Hepatic stellate cell (primary cell): ENCODE measurements around the gene TAPBPL.
"Not testable (repeated sequence)": the region's sequence is repeated elsewhere in the genome, so short reads cannot be mapped to it uniquely, and the experiment has no call there.

Experiments
- DNase-seq: peaks from one replicate; pipeline ENCODE4 v3.0.0; 2011; ENCODE audit warnings: low spot score

TAPBPL gene, protein sequence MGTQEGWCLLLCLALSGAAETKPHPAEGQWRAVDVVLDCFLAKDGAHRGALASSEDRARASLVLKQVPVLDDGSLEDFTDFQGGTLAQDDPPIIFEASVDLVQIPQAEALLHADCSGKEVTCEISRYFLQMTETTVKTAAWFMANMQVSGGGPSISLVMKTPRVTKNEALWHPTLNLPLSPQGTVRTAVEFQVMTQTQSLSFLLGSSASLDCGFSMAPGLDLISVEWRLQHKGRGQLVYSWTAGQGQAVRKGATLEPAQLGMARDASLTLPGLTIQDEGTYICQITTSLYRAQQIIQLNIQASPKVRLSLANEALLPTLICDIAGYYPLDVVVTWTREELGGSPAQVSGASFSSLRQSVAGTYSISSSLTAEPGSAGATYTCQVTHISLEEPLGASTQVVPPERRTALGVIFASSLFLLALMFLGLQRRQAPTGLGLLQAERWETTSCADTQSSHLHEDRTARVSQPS

DNA sequence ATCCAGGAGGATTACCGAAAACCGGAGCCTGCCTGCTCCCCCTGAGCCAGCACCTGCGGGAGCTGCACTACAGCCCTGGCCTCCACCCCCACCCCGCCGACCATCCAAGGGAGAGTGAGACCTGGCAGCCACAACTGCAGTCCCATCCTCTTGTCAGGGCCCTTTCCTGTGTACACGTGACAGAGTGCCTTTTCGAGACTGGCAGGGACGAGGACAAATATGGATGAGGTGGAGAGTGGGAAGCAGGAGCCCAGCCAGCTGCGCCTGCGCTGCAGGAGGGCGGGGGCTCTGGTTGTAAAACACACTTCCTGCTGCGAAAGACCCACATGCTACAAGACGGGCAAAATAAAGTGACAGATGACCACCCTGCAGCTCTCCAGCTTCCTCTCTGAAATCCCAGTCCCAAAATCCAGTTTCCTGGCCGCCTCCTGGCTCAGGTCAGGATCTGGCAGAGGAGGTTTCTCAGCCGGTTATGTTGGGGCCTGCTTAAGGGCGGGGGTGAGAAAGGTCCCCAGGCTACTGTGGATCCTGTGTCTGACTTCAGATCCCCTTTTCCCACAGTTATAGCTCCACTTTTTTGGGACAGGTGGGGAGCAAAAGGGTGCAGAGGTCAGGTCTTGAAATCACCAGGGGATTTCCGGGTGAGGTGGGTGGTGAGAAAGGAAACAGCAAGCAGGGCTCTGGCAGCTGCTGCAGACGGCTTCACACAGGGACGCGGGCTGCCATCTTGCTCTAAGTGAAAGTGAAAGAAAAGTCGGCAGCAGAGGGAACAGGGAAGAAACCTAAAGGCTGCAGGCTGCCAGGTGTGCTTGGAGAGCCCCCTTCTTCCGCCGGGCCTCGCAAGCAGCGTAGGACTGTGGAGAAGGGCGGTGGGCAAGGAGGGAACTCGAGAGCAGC is at the start of gene TAPBPL:
Gene TAPBPL (plus strand): TSS at position 695 of the 897 bp plus-strand sequence. CDS start 207 bp downstream, outside the sequence.
- DNase-seq, result peak; percentile 95

DNA sequence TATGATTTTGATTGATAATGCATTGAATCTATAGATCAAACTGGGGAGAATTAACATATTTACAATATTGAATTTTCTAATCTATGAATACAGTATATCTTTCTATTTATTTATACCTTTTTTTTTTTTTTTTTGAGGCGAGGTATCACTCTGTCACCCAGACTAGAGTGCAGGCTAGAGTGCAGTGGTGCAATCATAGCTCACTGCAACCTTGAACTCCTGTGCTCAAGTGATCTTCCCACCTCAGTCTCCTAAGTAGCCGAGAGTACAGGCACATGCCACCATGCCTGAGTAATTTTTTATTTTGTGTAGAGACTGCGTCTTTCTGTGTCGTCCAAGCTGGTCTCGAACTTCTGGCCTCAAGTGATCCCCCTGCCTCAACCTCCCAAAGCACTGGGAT is 47.5 kb upstream of the TAPBPL start:
- DNase-seq, result no peak

GRCh38 chr12:6405963-6406362 is 45.9 kb upstream of the TAPBPL start:
- DNase-seq, result no peak

GRCh38 chr12:6407236-6407954 is 44.4 kb upstream of the TAPBPL start:
- DNase-seq, result no peak

DNA sequence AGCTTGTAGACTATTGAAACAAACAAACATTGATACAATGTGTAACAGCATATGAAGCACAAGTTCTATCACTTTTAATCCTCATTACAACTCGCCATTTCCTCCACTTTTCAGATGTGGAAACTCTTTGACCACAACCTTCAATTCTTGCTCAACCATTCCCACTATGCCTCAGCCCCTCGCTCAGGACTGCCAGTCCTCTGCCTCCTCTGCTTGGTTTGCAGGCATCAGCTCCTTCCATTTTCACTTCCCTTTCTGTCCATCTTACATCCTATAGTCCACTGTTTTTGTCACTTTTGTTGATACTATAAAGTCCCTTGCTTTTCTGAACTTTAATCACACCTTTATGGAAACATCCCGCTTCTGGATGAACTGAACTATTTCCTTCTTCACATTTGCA is 35.2 kb upstream of the TAPBPL start:
- no peak for DNase-seq

DNA sequence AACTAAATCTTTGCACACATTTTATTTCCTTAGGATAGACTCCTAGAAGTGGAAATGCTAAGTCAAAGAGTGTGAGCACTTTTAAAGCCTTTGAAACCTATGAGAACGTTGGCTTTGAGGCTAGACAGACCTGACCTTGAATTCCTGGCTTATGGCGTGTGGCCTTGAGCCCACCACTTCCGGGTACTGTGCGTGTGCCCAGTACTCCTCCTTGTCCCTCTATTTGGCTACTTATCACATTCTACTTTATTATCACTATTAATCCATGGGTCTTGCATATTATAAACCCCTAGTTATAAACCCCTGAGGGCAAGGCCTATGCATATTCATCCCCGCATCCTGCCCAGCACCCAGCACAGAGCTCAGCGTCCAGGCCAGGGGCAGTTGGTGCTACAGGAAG is 33.0 kb upstream of the TAPBPL start:
- no peak for DNase-seq

- DNase-seq, result no peak
Measured at GRCh38 chr12:6420364-6420763, 31.5 kb upstream of the TAPBPL start.

GRCh38 chr12:6423267-6424007 is 28.4 kb upstream of the TAPBPL start:
- DNase-seq, result peak; percentile 88

DNA sequence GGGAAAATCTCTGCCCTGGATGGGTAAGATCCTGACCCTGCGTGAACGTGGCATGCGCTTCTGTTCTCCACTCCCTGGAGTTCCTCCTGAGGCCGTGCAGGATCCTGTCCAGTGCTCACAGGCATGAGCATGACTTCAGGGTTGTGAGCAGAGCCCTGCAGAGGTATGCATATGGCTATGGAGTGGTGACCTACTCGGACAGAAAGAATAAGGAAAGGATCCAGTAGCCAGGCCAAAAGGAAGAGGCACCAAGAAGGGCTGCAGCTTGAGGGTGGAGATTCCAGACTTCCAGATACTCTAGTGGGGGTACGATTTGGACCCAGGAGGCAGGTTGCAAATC is 27.9 kb upstream of the TAPBPL start:
- DNase-seq, result no peak

DNA sequence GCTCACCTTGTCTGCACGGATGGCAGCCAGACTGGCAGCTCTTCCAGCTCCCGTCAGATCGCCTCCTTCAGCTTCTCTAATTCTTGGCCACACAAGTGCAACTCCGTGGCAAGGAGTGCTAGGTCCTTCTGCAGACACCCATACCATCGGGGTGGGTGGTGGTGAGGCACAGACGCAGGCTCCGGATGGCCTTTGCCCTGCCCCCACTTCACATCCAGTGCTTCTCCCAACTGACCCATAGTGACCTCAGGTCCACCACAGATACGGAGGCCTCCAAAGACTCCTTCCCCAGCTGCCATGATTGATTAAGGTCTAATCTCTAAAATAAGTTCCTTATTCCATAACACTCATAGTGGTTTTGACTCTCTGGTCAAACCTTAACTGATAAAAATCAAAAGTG is 27.0 kb upstream of the TAPBPL start:
- no peak for DNase-seq

DNA sequence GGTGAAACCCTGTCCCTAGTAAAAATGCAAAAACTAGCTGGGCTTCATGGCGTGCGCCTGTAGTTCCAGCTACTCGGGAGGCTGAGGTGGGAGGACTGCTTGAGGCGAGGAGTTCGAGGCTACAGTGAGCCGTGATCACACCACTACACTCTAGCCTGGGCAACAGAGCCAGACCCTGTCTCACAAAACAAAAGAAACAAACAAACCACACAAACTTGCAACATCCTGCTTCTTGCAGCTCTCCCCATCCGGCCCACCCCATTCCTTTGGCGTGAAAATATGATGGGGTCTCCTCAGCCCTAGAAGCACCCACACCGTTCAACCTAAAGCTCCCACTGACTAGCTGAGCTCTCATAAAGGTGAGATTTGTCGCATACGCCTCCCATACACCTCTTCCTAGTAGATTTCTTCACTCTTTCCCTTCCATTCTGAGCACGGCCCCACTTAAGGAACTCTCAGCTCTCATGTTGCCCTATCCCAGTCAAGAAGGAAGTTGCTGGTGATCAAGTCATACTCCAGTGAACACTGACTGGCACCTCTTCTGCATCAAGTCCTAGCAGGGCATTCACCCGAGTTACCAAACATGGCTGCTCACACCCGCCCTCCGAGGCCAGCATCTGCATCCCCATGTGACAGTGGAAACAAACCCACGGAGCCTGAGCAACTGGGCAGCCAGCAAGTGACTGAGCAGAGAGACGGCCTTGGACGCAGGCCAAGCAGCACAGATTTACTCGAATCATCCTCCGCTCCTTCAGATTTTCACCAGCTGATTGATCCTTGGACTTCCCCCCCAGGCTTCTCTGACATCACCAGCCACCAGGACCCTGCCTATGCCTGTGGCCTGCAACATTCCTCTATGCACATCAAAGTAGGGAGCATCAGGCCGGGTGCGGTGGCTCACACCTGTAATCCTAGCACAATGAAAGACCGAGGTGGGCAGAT is 26.0 kb upstream of the TAPBPL start:
- no peak for DNase-seq

DNA sequence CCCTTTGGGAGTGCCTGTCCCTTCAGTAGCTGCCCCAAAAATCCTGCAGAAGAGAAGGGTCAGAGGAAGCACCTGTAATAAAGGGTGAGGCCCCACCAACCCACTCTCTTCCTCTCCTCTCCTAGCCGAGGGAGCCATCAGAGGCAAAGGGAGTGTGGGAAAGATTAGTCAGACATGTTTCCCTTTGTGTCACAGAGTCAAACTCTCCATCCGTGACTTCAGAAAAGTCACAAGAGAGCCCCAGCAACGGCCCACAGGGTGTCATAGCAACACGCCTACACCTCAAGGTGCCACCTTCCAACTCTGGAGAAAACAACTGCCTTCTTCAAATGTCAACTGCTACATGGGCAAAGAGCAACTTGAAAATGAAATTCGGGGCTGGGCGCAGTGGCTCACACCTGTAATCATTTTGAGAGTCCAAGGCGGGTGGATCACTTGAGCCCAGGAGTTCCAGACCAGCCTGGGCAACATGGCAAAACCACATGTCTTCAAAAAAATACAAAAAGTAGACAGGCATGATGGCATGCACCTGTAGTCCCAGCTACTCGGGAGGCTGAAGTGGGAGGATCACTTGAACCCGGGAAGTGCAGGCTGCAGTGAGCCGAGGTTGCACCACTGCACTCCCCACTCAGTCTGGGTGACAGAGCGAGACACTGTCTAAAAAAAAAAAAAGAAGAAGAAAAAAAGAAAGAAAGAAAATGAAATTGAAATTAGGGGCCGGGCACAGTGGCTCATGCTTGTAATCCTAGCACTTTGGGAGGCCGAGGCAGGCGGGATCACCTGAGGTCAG is 24.8 kb upstream of the TAPBPL start:
- no peak for DNase-seq

- not testable (repeated sequence) for DNase-seq
Measured at GRCh38 chr12:6427796-6428195, 24.0 kb upstream of the TAPBPL start.

DNA sequence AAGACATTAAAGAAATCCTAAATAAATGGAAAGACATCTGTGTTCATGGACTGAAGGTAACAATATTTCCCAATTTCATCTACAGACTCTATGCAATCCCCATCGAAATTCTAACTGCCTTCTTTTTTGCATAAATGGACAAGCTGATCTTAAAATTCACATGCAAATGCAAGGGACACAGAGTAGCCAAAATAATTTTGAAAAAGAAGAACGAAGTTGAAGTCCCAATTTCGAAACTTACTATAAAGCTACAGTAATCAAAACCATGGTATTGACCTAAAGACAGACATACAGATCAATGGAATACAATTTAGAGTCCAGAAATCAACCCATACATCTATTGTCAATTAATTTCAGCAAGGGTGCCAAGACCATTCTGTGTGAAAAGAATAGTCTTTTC is 23.5 kb upstream of the TAPBPL start:
- DNase-seq, result no peak

DNA sequence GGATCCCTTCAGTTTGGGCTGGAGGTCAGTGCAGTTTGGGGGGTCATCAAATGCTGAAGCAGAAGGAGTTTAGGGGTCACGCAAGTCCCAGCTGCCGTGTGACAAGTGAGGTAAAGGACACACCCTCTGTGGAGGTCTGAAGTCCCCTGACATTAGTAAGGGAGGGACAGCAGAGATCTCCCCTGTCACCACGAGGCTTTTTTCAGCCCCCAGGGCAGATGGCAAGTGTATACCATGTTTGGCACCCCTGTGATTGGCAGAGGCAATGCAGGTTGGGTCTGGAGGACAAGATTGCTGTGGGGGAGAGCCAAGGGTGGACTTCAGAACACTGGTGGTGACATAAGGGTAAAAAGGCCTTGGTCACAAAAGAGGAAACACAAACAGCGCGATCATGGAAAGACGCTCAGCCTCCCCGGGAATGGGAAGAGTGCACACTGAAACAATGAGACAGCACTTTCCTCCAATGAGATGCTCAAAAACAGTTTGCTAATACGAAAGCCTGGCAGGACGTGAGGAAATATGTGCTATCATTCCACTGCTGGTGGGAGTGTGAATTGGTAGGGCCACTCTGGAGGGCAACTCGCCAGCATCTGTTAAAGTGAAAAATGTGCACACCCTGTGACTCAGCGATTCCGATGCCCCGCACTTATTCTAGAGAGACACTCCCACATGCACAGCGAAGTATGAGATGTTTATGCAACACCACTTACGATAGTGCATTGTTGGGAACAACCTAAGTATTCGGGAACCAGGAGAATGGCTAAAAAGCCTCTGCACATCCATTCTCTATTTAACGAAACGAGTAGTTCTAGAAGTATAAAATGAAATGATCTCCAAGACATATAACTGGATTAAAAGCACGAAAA is 21.5 kb upstream of the TAPBPL start:
- peak; percentile 85 for DNase-seq

DNA sequence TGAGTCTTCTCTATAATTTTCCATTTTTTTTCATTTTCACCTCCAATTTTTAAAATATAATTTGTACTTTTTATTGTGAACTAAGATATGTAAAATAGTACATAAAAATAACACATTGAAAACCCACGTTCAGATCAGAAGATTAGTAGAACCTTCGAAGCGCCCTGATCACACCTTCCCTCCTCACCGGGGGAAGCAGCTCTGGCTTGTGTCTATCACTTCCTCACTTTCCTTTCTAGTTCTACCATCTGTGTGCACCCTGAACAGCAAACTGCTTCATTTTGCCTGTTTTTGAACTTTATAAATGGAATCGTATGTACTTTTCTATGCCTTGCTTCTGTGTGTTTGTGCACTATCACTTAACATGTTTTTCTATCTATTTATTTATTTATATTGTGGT is 18.9 kb upstream of the TAPBPL start:
- no peak for DNase-seq

DNA sequence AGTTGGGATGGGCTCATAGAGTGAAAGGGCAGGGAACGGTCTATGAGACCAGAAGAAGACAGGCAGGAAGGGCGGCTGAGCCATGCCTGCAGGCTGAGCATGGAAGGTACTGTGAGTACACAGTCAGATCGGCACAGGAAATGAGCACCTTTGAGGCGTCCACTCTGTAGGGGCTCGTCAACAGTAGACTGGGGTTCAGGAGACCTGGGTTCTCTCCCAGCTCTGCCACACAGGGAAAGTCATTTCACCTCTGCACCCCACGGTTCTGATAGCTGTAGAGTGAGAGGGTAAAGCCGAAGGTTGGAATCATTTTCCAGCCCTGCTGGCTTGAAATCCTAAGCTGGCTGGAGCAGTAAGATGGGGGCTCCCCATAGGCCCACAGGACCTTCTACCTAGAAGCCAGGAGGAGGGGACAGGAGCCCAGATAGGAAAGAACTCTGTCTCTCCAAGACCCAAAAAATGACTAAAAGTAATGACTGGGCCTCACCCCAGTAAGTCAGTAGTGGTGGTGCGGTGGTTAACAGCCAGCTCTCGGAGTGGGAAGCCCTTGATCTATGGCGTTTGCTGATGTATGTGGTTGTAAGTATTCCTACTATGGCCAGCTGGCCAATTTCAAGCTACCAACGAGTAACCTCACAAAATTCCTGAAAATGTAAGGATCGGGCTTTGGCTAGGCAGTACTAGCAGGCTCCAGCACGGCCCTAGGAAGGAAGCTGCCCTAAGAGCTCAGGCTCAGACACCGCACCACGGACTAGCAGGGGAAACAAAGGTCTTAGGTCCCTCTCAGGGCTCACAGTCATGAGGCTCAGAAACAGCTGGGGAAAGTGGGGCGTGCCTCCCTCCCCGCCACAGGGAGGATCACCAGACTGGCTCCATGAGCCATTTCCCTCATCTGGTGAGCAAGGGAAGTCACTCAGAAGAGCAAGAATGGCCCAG is 17.4 kb upstream of the TAPBPL start:
- no peak for DNase-seq
